IPS-18c (cell line): ENCODE data around the gene SRSF4.
"Not testable (repeated sequence)": the region's sequence is repeated elsewhere in the genome, so short reads cannot be mapped to it uniquely, and the experiment has no call there.

Experiments
- H3K4me3 ChIP-seq: 2 replicates; pipeline ENCODE4 v1.7.0; 2013; ENCODE audit warnings: low read depth, mild to moderate bottlenecking, low read length, moderate library complexity; ENCODE audit not compliant: insufficient read depth
- H3K9me3 ChIP-seq: one replicate; pipeline ENCODE4 v1.6.1; 2013; ENCODE audit warnings: mild to moderate bottlenecking, low read length, moderate library complexity; ENCODE audit not compliant: control insufficient read depth, insufficient read depth

The SRSF4 gene

GRCh38 chr1:29177022-29177705, 4.5 kb downstream of the SRSF4 start:
- no peak overlapping the region for H3K4me3 ChIP-seq

GRCh38 chr1:29176576-29176975, 5.1 kb downstream of the SRSF4 start:
- peaks cover 2% of the 10 kb centered on the region for H3K9me3 ChIP-seq
- no peak overlapping the region for H3K4me3 ChIP-seq

More at GRCh38 chr1:29177022-29177705, 4.5 kb downstream of the SRSF4 start:
- peaks cover 2% of the 10 kb centered on the region for H3K9me3 ChIP-seq

- Histone ChIP-seq H3K9me3 (no peaks in the 10 kb centered on the region), H3K4me3 (no peak overlapping the region)
These were observed 9.2 kb downstream of the SRSF4 start for GRCh38 chr1:29172415-29172939.

GRCh38 chr1:29171521-29171920, 10.2 kb downstream of the SRSF4 start:
- H3K9me3 ChIP-seq, result no peaks in the 10 kb centered on the region
- no peak overlapping the region for H3K4me3 ChIP-seq

- no peak overlapping the region for H3K4me3 ChIP-seq
- no peaks in the 10 kb centered on the region for H3K9me3 ChIP-seq
These were observed 10.6 kb downstream of the SRSF4 start for GRCh38 chr1:29171089-29171488.

- Histone ChIP-seq H3K4me3 (no peak overlapping the region), H3K9me3 (no peaks in the 10 kb centered on the region)
These were observed 11.7 kb downstream of the SRSF4 start for GRCh38 chr1:29169976-29170375.

GRCh38 chr1:29167904-29168303, 13.8 kb downstream of the SRSF4 start:
- Histone ChIP-seq H3K9me3 (no peaks in the 10 kb centered on the region), H3K4me3 (no peak overlapping the region)

GRCh38 chr1:29166291-29166878, 15.3 kb downstream of the SRSF4 start:
- Histone ChIP-seq H3K9me3 (no peaks in the 10 kb centered on the region), H3K4me3 (no peak overlapping the region)

- H3K4me3 ChIP-seq, result no peak overlapping the region
- H3K9me3 ChIP-seq, result no peaks in the 10 kb centered on the region
These were observed 17.1 kb downstream of the SRSF4 start for GRCh38 chr1:29164588-29164987.

- Histone ChIP-seq H3K9me3 (no peaks in the 10 kb centered on the region), H3K4me3 (no peak overlapping the region)
These were observed 19.1 kb downstream of the SRSF4 start for GRCh38 chr1:29162476-29163138.

GRCh38 chr1:29162025-29162424, 19.7 kb downstream of the SRSF4 start:
- Histone ChIP-seq H3K4me3 (no peak overlapping the region), H3K9me3 (no peaks in the 10 kb centered on the region)

GRCh38 chr1:29159773-29160172, 21.9 kb downstream of the SRSF4 start:
- no peak overlapping the region for H3K4me3 ChIP-seq
- no peaks in the 10 kb centered on the region for H3K9me3 ChIP-seq

GRCh38 chr1:29157269-29157601, 24.5 kb downstream of the SRSF4 start:
- H3K4me3 ChIP-seq, result no peak overlapping the region
- H3K9me3 ChIP-seq, result no peaks in the 10 kb centered on the region

- Histone ChIP-seq H3K9me3 (no peaks in the 10 kb centered on the region), H3K4me3 (no peak overlapping the region)
These were observed 25.0 kb downstream of the SRSF4 start for GRCh38 chr1:29156543-29157268.

- Histone ChIP-seq H3K4me3 (no peak overlapping the region), H3K9me3 (no peaks in the 10 kb centered on the region)
These were observed 29.5 kb downstream of the SRSF4 start for GRCh38 chr1:29152046-29152805.

GRCh38 chr1:29150346-29150745, 31.4 kb downstream of the SRSF4 start:
- H3K4me3 ChIP-seq, H3K9me3 ChIP-seq: not testable (repeated sequence)
